Mesothelial cell of epicardium (in vitro differentiated cells): ENCODE measurements around the gene SMAD3. TPM values are rescaled to one million over a fixed set of nuclear protein-coding genes. Genes with fewer than 3 reads are reported as not detected.
"Not testable (repeated sequence)": the region's sequence is repeated elsewhere in the genome, so short reads cannot be mapped to it uniquely, and the experiment has no call there.

Experiments used
- DNase-seq, 2 experiments: peaks; one replicate each; pipeline ENCODE4 v3.0.0; 2021; ENCODE audit warnings: low spot score in 2 of 2; ENCODE audit not compliant: unreplicated experiment in 2 of 2
- H3K27ac Mint-ChIP-seq: 2 replicates; pipeline ENCODE4 v1.8.0; 2021; ENCODE audit warnings: mixed read lengths
- H3K27me3 Mint-ChIP-seq: 2 replicates; pipeline ENCODE4 v1.8.0; 2021; ENCODE audit warnings: low read depth, mixed read lengths
- H3K36me3 Mint-ChIP-seq: 2 replicates; pipeline ENCODE4 v1.8.0; 2021; ENCODE audit warnings: mixed read lengths
- H3K4me1 Mint-ChIP-seq: 2 replicates; pipeline ENCODE4 v1.8.0; 2021; ENCODE audit warnings: mixed read lengths
- H3K4me3 Mint-ChIP-seq: 2 replicates; pipeline ENCODE4 v1.8.0; 2021; ENCODE audit warnings: mild to moderate bottlenecking, moderate library complexity, mixed read lengths
- H3K9me3 Mint-ChIP-seq: 2 replicates; pipeline ENCODE4 v1.8.0; 2021; ENCODE audit warnings: mixed read lengths
- total RNA-seq: library from RNA; stranded (reverse); gene quantifications from 3 replicates; pipeline ENCODE4 v1.2.1, GENCODE V29; 2021
- TF ChIP-seq, protein P1 (sequence below): fragments of 200-600 bp; sonication (generic); IDR thresholded peaks from one replicate; pipeline ENCODE4 v1.5.0; 2021; ENCODE audit warnings: antibody characterized with exemption; ENCODE audit not compliant: unreplicated experiment

Gene SMAD3
- total RNA-seq, 1 donor from 2014 or later, result 96.2 TPM

DNA sequence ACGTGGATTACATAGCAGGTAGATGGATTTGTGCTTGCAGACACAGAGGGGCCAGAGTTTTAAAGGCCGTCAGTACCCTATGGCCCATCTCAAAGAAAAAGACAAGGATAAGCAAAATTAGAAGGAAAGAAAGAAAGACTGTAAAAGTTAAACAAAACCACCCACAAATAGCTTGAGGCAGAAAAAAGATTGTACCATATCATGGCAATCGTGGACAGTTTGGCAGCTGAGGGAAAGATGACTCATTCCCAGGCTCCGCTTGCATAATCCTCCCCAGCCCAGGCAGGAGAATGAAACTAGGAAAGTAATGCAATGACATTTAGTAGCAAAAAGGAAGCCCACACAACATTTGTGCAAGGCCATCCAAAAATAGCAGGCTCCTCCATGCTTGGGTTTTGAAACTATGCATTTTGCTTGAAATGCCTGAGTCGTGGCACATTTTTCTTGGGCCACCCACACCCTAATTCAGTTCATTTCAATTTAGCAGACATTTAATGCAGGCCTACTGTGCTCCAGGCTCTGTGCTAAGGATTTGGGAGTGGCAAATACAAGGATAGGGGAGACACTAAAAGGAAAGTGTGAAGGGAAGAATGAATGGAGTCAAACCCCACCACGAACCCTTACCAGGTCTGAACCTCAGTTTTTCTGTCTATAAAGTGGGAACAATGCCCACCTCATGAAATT lies 40.9 kb upstream of the SMAD3 start:
- Mint-ChIP-seq H3K4me3 (no peak overlapping the region), H3K4me1 (peaks cover 31% of the 10 kb centered on the region), H3K27ac (peak overlapping the region; percentile 62), H3K27me3 (no peaks in the 10 kb centered on the region), H3K36me3 (no peaks in the 10 kb centered on the region), H3K9me3 (no peaks in the 10 kb centered on the region)
- TF ChIP-seq, protein P1, sequence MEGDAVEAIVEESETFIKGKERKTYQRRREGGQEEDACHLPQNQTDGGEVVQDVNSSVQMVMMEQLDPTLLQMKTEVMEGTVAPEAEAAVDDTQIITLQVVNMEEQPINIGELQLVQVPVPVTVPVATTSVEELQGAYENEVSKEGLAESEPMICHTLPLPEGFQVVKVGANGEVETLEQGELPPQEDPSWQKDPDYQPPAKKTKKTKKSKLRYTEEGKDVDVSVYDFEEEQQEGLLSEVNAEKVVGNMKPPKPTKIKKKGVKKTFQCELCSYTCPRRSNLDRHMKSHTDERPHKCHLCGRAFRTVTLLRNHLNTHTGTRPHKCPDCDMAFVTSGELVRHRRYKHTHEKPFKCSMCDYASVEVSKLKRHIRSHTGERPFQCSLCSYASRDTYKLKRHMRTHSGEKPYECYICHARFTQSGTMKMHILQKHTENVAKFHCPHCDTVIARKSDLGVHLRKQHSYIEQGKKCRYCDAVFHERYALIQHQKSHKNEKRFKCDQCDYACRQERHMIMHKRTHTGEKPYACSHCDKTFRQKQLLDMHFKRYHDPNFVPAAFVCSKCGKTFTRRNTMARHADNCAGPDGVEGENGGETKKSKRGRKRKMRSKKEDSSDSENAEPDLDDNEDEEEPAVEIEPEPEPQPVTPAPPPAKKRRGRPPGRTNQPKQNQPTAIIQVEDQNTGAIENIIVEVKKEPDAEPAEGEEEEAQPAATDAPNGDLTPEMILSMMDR, result no peak
- DNase-seq, result no peak

DNA sequence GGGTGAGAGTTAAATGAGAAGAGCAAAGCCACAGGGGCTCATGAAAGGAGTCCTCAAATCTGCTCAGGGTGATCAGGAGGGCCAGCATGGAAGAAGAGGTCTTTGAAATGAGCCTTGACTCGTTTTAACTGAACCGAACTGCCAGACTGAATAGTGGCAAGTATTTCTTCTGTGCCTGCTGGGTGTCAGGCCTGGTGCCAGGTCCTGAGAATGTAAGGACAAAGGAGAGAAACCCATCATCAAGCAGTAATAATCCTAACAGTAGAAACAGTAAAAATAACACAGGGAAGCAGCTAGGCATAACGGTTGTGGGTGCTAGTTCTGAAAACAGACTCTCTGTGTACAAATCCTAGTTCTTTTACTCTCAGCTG lies 40.4 kb upstream of the SMAD3 start:
- Mint-ChIP-seq H3K4me3 (no peak overlapping the region), H3K9me3 (no peaks in the 10 kb centered on the region), H3K27me3 (no peaks in the 10 kb centered on the region), H3K36me3 (no peaks in the 10 kb centered on the region), H3K27ac (peak overlapping the region; percentile 62), H3K4me1 (peaks cover 34% of the 10 kb centered on the region)
- TF ChIP-seq, protein P1, result no peak
- DNase-seq, result no peak

DNA sequence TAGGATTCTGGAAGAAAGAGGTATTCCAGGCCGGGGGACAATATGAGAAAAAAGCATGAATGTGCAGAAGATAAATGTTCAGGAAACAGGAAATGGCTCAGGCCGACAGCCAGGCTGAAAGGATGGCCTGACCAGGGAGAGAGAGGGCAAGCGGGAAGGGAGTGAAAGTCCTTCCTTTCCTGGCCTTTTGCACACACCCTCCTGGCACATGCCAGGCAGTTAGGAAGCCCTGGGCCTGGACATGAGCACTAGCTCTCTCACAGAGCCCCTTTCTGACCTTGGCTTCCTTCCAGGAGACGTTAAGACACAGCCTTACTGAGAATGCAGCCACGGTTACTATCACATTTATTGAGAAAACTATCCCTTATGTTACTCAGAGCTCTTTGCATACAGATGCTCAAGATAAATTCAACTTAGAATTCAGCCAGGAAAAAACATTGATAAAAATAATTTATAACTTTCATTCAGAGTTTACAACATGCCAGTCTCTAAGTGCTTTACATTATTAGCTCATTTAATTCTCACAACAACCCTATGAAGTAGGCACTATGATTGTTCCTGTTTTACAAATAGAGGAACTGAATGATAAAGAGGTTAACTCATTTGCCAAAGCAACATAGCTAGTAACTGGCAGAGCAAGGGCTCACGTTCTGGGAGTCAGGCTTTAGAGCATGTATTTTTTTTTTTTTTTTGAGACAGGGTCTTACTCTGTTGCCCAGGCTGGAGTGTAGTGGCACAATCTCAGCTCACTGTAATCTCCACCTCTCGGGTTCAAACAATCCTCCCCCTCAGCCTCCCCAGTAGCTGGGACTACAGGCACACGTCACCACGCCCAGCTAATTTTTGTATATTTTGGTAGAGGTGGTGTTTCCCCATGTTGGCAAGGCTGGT lies 39.4 kb upstream of the SMAD3 start:
- Mint-ChIP-seq H3K36me3 (no peaks in the 10 kb centered on the region), H3K27ac (peak overlapping the region; percentile 81), H3K27me3 (no peaks in the 10 kb centered on the region), H3K4me1 (peaks cover 36% of the 10 kb centered on the region), H3K9me3 (no peaks in the 10 kb centered on the region), H3K4me3 (no peak overlapping the region)
- no peak for DNase-seq
- TF ChIP-seq, protein P1, result no peak

DNA sequence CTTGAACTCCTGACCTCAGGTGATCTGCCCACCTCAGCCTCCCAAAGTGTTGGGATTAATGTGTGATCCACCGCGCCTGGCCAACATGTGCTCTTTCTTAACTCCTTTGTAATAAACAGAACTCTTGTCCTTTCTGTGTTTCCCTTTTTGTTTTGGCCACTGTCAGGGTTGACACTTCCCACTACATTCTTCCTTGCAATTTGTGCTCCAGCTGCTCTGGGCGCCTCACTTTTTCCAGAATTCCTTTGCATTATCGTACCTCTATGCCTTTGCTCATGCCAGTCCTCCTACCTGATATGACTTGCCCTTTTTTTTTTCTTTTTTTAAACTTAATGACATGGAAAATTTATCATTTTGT lies 38.8 kb upstream of the SMAD3 start:
- Mint-ChIP-seq H3K4me1 (peaks cover 36% of the 10 kb centered on the region), H3K27me3 (no peaks in the 10 kb centered on the region), H3K4me3 (no peak overlapping the region), H3K27ac (peak overlapping the region; percentile 59), H3K9me3 (no peaks in the 10 kb centered on the region), H3K36me3 (no peaks in the 10 kb centered on the region)
- DNase-seq, result no peak
- TF ChIP-seq, protein P1, result no peak

DNA sequence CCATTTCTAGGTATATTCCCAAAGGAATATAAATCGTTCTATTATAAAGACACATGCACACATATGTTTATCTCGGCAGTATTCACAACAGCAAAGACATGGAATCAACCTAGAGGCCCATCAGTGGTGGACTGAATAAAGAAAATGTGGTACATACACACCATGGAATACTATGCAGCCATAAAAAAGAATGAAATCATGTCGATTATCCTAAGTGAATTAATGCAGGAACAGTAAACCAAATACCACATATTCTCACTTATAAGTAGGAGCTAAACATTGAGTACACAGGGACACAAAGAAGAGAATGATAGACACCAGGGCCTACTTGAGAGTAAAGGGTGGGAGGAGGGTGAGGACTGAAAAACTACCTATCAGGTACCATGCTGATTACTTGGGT lies 37.0 kb upstream of the SMAD3 start:
- not testable (repeated sequence) for H3K4me3 Mint-ChIP-seq, H3K9me3 Mint-ChIP-seq, H3K27me3 Mint-ChIP-seq, H3K36me3 Mint-ChIP-seq, DNase-seq, H3K27ac Mint-ChIP-seq
- peaks cover 39% of the 10 kb centered on the region for H3K4me1 Mint-ChIP-seq
